Neuronal stem cell (in vitro differentiated cells): ENCODE results near the gene BIN1.

Experiments
- DNase-seq: peaks from one replicate; pipeline ENCODE4 v3.0.0-alpha.2; 2013; ENCODE audit warnings: low spot score
- H2AFZ ChIP-seq: one replicate; pipeline ENCODE4 v1.6.1; 2013; ENCODE audit warnings: mild to moderate bottlenecking, low read length, inconsistent platforms
- H2AK5ac ChIP-seq: 2 replicates; pipeline ENCODE4 v1.6.1; 2013; ENCODE audit warnings: low read depth, mild to moderate bottlenecking, inconsistent platforms, low read length, moderate library complexity, mixed read lengths
- H2BK120ac ChIP-seq: 2 replicates; pipeline ENCODE4 v1.6.1; 2013; ENCODE audit warnings: low read depth, mild to moderate bottlenecking, inconsistent platforms, low read length, moderate library complexity, mixed read lengths
- H2BK12ac ChIP-seq: one replicate; pipeline ENCODE4 v1.6.1; 2013; ENCODE audit warnings: low read length, inconsistent platforms
- H2BK15ac ChIP-seq: 2 replicates; pipeline ENCODE4 v1.6.1; 2013; ENCODE audit warnings: mild to moderate bottlenecking, low read length, inconsistent platforms, mixed read lengths
- H2BK5ac ChIP-seq: one replicate; pipeline ENCODE4 v1.6.1; 2013; ENCODE audit warnings: inconsistent platforms, mild to moderate bottlenecking, low read length, moderate library complexity
- H3K14ac ChIP-seq: one replicate; pipeline ENCODE4 v1.6.1; 2013; ENCODE audit warnings: low read length, inconsistent platforms
- H3K18ac ChIP-seq: 2 replicates; pipeline ENCODE4 v1.6.1; 2013; ENCODE audit warnings: low read length, inconsistent platforms
- H3K23ac ChIP-seq: 2 replicates; pipeline ENCODE4 v1.6.1; 2013; ENCODE audit warnings: low read depth, mild to moderate bottlenecking, mixed read lengths, low read length, inconsistent platforms; ENCODE audit not compliant: poor library complexity
- H3K27ac ChIP-seq: replicated peaks from 3 replicates; pipeline ENCODE4 v1.5.1; 2013; ENCODE audit warnings: low read length, inconsistent platforms
- H3K27me3 ChIP-seq, 3 experiments: 2 replicates each; pipeline ENCODE4 v1.6.1; 2013; ENCODE audit warnings: low read length in 3 of 3, mild to moderate bottlenecking in 2 of 3, inconsistent platforms in 1 of 3, low read depth in 1 of 3, mixed read lengths in 1 of 3, moderate library complexity in 1 of 3; ENCODE audit not compliant: control insufficient read depth in 3 of 3, insufficient read depth in 3 of 3
- H3K36me3 ChIP-seq, 2 donors: replicated peaks in 1 of 2; 2 replicates each; pipeline ENCODE4 v1.6.1; 2013; ENCODE audit warnings: low read length in 2 of 2; ENCODE audit not compliant: control insufficient read depth in 2 of 2, insufficient read depth in 2 of 2
- H3K4ac ChIP-seq: 2 replicates; pipeline ENCODE4 v1.6.1; 2013; ENCODE audit warnings: inconsistent platforms, mild to moderate bottlenecking, low read length, moderate library complexity
- H3K4me1 ChIP-seq, 2 donors: 1 replicate in 1 of 2; 2 replicates in 1 of 2; pipeline ENCODE4 v1.6.1; 2013; ENCODE audit warnings: low read length in 2 of 2, low read depth in 1 of 2; ENCODE audit not compliant: control insufficient read depth in 2 of 2, insufficient read depth in 1 of 2
- H3K4me2 ChIP-seq: one replicate; pipeline ENCODE4 v1.6.1; 2013; ENCODE audit warnings: mild to moderate bottlenecking, low read length, inconsistent platforms; ENCODE audit not compliant: insufficient read depth, poor library complexity, severe bottlenecking
- H3K4me3 ChIP-seq, 2 donors: 2 replicates each; pipeline ENCODE4 v1.5.1; 2013; ENCODE audit warnings: low read length in 2 of 2, mild to moderate bottlenecking in 2 of 2, inconsistent platforms in 1 of 2, moderate library complexity in 1 of 2
- H3K79me1 ChIP-seq: one replicate; pipeline ENCODE4 v1.6.1; 2013; ENCODE audit warnings: low read depth, mild to moderate bottlenecking, inconsistent platforms, low read length, moderate library complexity
- H3K9ac ChIP-seq: one replicate; pipeline ENCODE4 v1.6.1; 2013; ENCODE audit warnings: mild to moderate bottlenecking, low read depth, low read length, inconsistent platforms; ENCODE audit not compliant: poor library complexity
- H3K9me3 ChIP-seq, 2 donors: replicated peaks in 1 of 2; 2 replicates each; pipeline versions ENCODE3 to v1.6.1; 2013; ENCODE audit warnings: low read length in 2 of 2, mild to moderate bottlenecking in 2 of 2, inconsistent platforms in 1 of 2, low read depth in 1 of 2, mixed read lengths in 1 of 2, moderate library complexity in 1 of 2; ENCODE audit not compliant: control insufficient read depth in 2 of 2, insufficient read depth in 1 of 2
- H4K8ac ChIP-seq: one replicate; pipeline ENCODE4 v1.6.1; 2013; ENCODE audit warnings: low read depth, mild to moderate bottlenecking, inconsistent platforms, low read length, moderate library complexity
- H4K91ac ChIP-seq: one replicate; pipeline ENCODE4 v1.6.1; 2013; ENCODE audit warnings: low read length, low read depth, mild to moderate bottlenecking, inconsistent platforms; ENCODE audit not compliant: poor library complexity
- WGBS, 2 donors: extraction: QIAGEN DNeasy Blood & Tissue Kit; methylation state at CpG; one replicate each; pipeline ENCODE4 v1.1.7; 2013; ENCODE audit warnings: missing lambda C conversion rate in 2 of 2, mixed read lengths in 1 of 2; ENCODE audit not compliant: insufficient read length in 2 of 2, insufficient replicate concordance in 1 of 2; ENCODE audit errors: extremely low coverage in 2 of 2; 5-methylcytosine and 5-hydroxymethylcytosine counted together

BIN1 gene

DNA sequence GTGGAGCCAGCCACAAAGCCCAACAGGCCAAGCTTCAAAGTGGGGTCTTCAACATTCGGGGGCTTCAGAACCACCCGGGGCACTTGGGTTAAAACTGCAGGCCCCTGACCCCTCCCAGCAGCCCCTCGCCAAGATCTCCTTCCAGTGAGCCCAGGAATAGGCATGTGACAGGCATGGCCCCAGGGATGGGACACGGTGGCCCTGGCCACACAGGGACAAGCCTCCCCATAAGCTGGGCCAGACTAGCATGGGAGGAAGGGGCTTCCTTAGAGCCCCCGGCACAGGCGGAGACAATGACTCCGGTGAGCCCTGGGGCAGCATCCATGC lies 52.4 kb downstream of the BIN1 start:
- DNase-seq, result no peak

GRCh38 chr2:127053731-127054603 lies 53.0 kb downstream of the BIN1 start:
- Histone ChIP-seq H4K8ac (no peak overlapping the region), H3K9ac (peak overlapping the region; percentile 44), H4K91ac (peak overlapping the region; percentile 92), H3K4me1 (peaks cover 0 to 7% of the 10 kb centered on the region in 2 donors), H2AK5ac (no peak overlapping the region), H3K27me3 (no peaks in the 10 kb centered on the region), H3K23ac (peak overlapping the region; percentile 73), H2BK15ac (no peak overlapping the region), H3K18ac (no peak overlapping the region), H3K4me2 (no peak overlapping the region), H3K14ac (no peak overlapping the region), H2BK120ac (no peak overlapping the region), H3K9me3 (peaks cover 0 to 4% of the 10 kb centered on the region in 2 donors), H2BK12ac (no peak overlapping the region), H2AFZ (no peak overlapping the region), H3K4ac (no peak overlapping the region), H2BK5ac (no peak overlapping the region), H3K27ac (no peak overlapping the region), H3K79me1 (peaks cover 4% of the 10 kb centered on the region), H3K36me3 (peaks cover 0 to 10% of the 10 kb centered on the region in 2 donors), H3K4me3 (no peak overlapping the region)
- no CpG with 5 or more reads among the region's 33 CpGs for WGBS, 2 donors
- no peak for DNase-seq

More for the DNA sequence above, 52.4 kb downstream of the BIN1 start:
- no peak overlapping the region for H4K91ac ChIP-seq
- H2AFZ ChIP-seq, result no peak overlapping the region
- no peak overlapping the region for H3K4me2 ChIP-seq
- no peak overlapping the region for H3K27ac ChIP-seq
- H2BK5ac ChIP-seq, result no peak overlapping the region
- H4K8ac ChIP-seq, result no peak overlapping the region
- H3K4me1 ChIP-seq, result peaks cover 0 to 8% of the 10 kb centered on the region in 2 donors
- peaks cover 7% of the 10 kb centered on the region for H3K79me1 ChIP-seq
- H2BK15ac ChIP-seq, result no peak overlapping the region
- H2BK120ac ChIP-seq, result no peak overlapping the region
- H3K27me3 ChIP-seq, result no peaks in the 10 kb centered on the region
- H3K4ac ChIP-seq, result no peak overlapping the region
- H3K9ac ChIP-seq, result no peak overlapping the region
- no peak overlapping the region for H2BK12ac ChIP-seq
- peaks cover 4 to 10% of the 10 kb centered on the region in 2 donors for H3K36me3 ChIP-seq
- peak overlapping the region; percentile 48 for H3K18ac ChIP-seq
- H3K23ac ChIP-seq, result no peak overlapping the region
- no CpG with 5 or more reads among the region's 7 CpGs for whole genome bisulfite sequencing, 2 donors
- H2AK5ac ChIP-seq, result no peak overlapping the region
- H3K14ac ChIP-seq, result no peak overlapping the region
- H3K9me3 ChIP-seq, result peaks cover 0 to 4% of the 10 kb centered on the region in 2 donors
- no peak overlapping the region for H3K4me3 ChIP-seq

DNA sequence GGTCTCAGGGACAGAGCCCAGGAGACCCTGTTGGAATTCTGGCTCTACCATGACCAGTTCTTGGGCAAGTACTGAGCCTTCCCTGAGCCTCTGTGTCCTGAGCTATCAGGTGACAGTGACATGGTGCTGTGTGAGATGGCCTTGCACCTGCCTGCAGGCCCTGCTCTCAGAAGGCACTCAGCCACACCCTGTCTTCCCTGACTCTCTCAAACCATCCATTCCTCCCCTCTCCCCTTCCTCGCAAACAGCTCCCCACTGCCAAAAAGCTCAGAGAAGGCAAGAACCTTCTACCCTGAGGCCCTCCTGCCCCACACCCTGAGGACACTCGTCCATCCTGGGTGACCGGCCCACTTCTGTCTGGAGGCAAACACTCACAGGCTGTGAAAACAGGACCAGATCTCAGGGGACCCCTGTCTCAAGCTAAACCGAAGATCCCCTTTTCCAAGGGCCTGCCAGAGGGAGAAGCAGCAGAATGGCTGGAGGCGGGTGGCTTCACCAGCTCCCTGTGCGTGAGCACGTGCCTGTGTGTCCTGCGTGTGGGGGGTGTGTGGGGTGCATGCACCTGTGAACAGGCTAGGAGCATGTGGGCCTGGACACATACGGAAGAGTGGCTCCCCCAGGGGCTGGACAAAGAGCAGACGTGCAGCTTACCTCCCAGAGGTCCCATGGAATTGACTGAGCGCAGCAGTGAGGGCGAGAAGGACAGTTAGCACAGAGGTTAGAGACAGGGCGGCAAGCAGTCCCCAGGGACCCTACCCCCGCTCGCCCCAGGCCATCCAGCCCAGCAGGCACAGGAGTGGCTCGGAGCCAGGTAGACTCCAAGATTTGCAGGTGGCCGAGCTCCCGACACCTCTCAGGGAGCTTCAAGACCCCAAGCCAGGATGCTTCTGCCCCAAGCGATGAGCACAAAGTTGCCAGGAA lies 53.9 kb downstream of the BIN1 start:
- H2BK120ac ChIP-seq, result no peak overlapping the region
- peaks cover 2% of the 10 kb centered on the region for H3K79me1 ChIP-seq
- no peak overlapping the region for H4K8ac ChIP-seq
- H2AK5ac ChIP-seq, result no peak overlapping the region
- H4K91ac ChIP-seq, result no peak overlapping the region
- no peak overlapping the region for H3K27ac ChIP-seq
- no peaks in the 10 kb centered on the region for H3K27me3 ChIP-seq
- peaks cover 0 to 12% of the 10 kb centered on the region in 2 donors for H3K36me3 ChIP-seq
- no peak overlapping the region for H3K14ac ChIP-seq
- peak overlapping the region; percentile 60 for H3K23ac ChIP-seq
- DNase-seq, result no peak
- no peak overlapping the region for H3K4ac ChIP-seq
- H3K4me1 ChIP-seq, result peaks cover 0 to 4% of the 10 kb centered on the region in 2 donors
- no peak overlapping the region for H3K4me3 ChIP-seq
- no peak overlapping the region for H3K18ac ChIP-seq
- H3K9ac ChIP-seq, result peak overlapping the region; percentile 54
- H2AFZ ChIP-seq, result no peak overlapping the region
- no peak overlapping the region for H2BK15ac ChIP-seq
- no CpG with 5 or more reads among the region's 19 CpGs for WGBS, 2 donors
- H2BK12ac ChIP-seq, result no peak overlapping the region
- peaks cover 0 to 4% of the 10 kb centered on the region in 2 donors for H3K9me3 ChIP-seq
- H2BK5ac ChIP-seq, result no peak overlapping the region
- no peak overlapping the region for H3K4me2 ChIP-seq
